MM.1S (cell line): ENCODE data around the gene TRMT61A.

Source experiments
- DNase-seq: peaks from one replicate; pipeline ENCODE4 v3.0.0-alpha.2; 2015
- H2AFZ ChIP-seq: fragments of 300-600 bp; sonication (generic); 2 replicates; pipeline ENCODE4 v1.6.0; 2016; ENCODE audit warnings: antibody characterized with exemption, low read length
- H3F3A ChIP-seq: fragments of 300-600 bp; sonication (generic); 2 replicates; pipeline ENCODE4 v1.6.1; 2016; ENCODE audit warnings: mild to moderate bottlenecking, antibody characterized with exemption, low read length, moderate library complexity, mixed read lengths; ENCODE audit not compliant: insufficient read depth
- H3K27ac ChIP-seq: fragments of 300-600 bp; sonication (generic); 2 replicates; pipeline ENCODE4 v1.5.1; 2016; ENCODE audit warnings: mild to moderate bottlenecking, low read length
- H3K27me3 ChIP-seq: fragments of 300-600 bp; sonication (generic); replicated peaks from 2 replicates; pipeline ENCODE4 v1.6.0; 2016; ENCODE audit warnings: low read length; ENCODE audit not compliant: insufficient read depth
- H3K36me3 ChIP-seq: fragments of 300-600 bp; sonication (generic); replicated peaks from 2 replicates; pipeline ENCODE4 v1.6.1; 2016; ENCODE audit warnings: mild to moderate bottlenecking, low read length, mixed read lengths; ENCODE audit not compliant: insufficient read depth
- H3K4me1 ChIP-seq: fragments of 300-600 bp; sonication (generic); 2 replicates; pipeline ENCODE4 v1.6.1; 2016; ENCODE audit warnings: low read length, mixed read lengths
- H3K4me2 ChIP-seq: fragments of 300-600 bp; sonication (generic); 2 replicates; pipeline ENCODE4 v1.6.0; 2016; ENCODE audit warnings: low read depth, low read length
- H3K4me3 ChIP-seq: fragments of 300-600 bp; sonication (generic); 2 replicates; pipeline ENCODE4 v1.5.1; 2016; ENCODE audit warnings: low read length, mixed read lengths
- H3K79me2 ChIP-seq: fragments of 300-600 bp; sonication (generic); 2 replicates; pipeline ENCODE4 v1.6.1; 2016; ENCODE audit warnings: mixed run types, low read length, mixed read lengths
- H3K9ac ChIP-seq: fragments of 300-600 bp; sonication (generic); 2 replicates; pipeline ENCODE4 v1.6.1; 2016; ENCODE audit warnings: low read length, mixed read lengths
- H3K9me2 ChIP-seq: fragments of 300-600 bp; sonication (generic); replicated peaks from 2 replicates; pipeline ENCODE4 v1.6.1; 2016; ENCODE audit warnings: mild to moderate bottlenecking, low read length, mixed read lengths; ENCODE audit not compliant: insufficient read depth
- H3K9me3 ChIP-seq: fragments of 300-600 bp; sonication (generic); replicated peaks from 2 replicates; pipeline ENCODE4 v1.6.1; 2016; ENCODE audit warnings: mild to moderate bottlenecking, low read length, mixed read lengths; ENCODE audit not compliant: insufficient read depth
- H4K20me1 ChIP-seq: fragments of 300-600 bp; sonication (generic); 2 replicates; pipeline ENCODE4 v1.6.1; 2016; ENCODE audit warnings: mild to moderate bottlenecking, low read length, moderate library complexity, mixed read lengths; ENCODE audit not compliant: insufficient read depth
- CTCF ChIP-seq: fragments of 300-600 bp; sonication (generic); IDR thresholded peaks from 2 replicates; pipeline ENCODE4 v1.5.1; 2016; ENCODE audit warnings: antibody characterized with exemption, low read length, mixed read lengths
- EZH2 ChIP-seq: fragments of 300-600 bp; sonication (generic); optimal IDR thresholded peaks from 2 replicates; pipeline ENCODE3; 2017; ENCODE audit warnings: low read depth, mild to moderate bottlenecking, antibody characterized with exemption, low read length, mixed read lengths
- EZH2phosphoT487 ChIP-seq: fragments of 300-600 bp; sonication (generic); IDR thresholded peaks from 2 replicates; pipeline ENCODE4 v1.6.1; 2018; ENCODE audit warnings: antibody characterized with exemption, low read length

The TRMT61A gene

GRCh38 chr14:103512701-103513611 lies 16.0 kb upstream of the TRMT61A start:
- no peaks in the 10 kb centered on the region for H3K4me1 ChIP-seq
- DNase-seq = no peak
- H3K27me3 ChIP-seq = no peaks in the 10 kb centered on the region
- H2AFZ ChIP-seq = no peak overlapping the region
- no peaks in the 10 kb centered on the region for H3F3A ChIP-seq
- TF ChIP-seq EZH2 (no peak), CTCF (no peak), EZH2phosphoT487 (no peak)
- no peaks in the 10 kb centered on the region for H3K36me3 ChIP-seq
- no peaks in the 10 kb centered on the region for H3K79me2 ChIP-seq
- H3K4me2 ChIP-seq = no peak overlapping the region
- no peak overlapping the region for H3K9ac ChIP-seq
- no peak overlapping the region for H3K4me3 ChIP-seq
- H3K9me3 ChIP-seq = no peaks in the 10 kb centered on the region
- no peaks in the 10 kb centered on the region for H3K9me2 ChIP-seq
- H3K27ac ChIP-seq = no peak overlapping the region
- no peaks in the 10 kb centered on the region for H4K20me1 ChIP-seq

- no peaks in the 10 kb centered on the region for H3K9me3 ChIP-seq
- TF ChIP-seq CTCF (no peak), EZH2 (no peak), EZH2phosphoT487 (no peak)
- H3K27ac ChIP-seq = no peak overlapping the region
- no peaks in the 10 kb centered on the region for H3F3A ChIP-seq
- H3K79me2 ChIP-seq = no peaks in the 10 kb centered on the region
- H3K36me3 ChIP-seq = no peaks in the 10 kb centered on the region
- no peak overlapping the region for H3K9ac ChIP-seq
- H4K20me1 ChIP-seq = no peaks in the 10 kb centered on the region
- H3K4me3 ChIP-seq = no peak overlapping the region
- no peaks in the 10 kb centered on the region for H3K4me1 ChIP-seq
- no peak overlapping the region for H3K4me2 ChIP-seq
- no peak for DNase-seq
- H3K27me3 ChIP-seq = no peaks in the 10 kb centered on the region
- no peak overlapping the region for H2AFZ ChIP-seq
- no peaks in the 10 kb centered on the region for H3K9me2 ChIP-seq
Observed at GRCh38 chr14:103514596-103515421, 14.2 kb upstream of the TRMT61A start.

GRCh38 chr14:103516426-103517173 lies 12.4 kb upstream of the TRMT61A start:
- no peak overlapping the region for H3K9ac ChIP-seq
- no peak overlapping the region for H3K27ac ChIP-seq
- no peak overlapping the region for H3K4me2 ChIP-seq
- H3K79me2 ChIP-seq = no peaks in the 10 kb centered on the region
- TF ChIP-seq CTCF = no peak
- no peak for TF ChIP-seq EZH2
- TF ChIP-seq EZH2phosphoT487 = no peak
- no peaks in the 10 kb centered on the region for H3K36me3 ChIP-seq
- no peak overlapping the region for H3K4me3 ChIP-seq
- H3K4me1 ChIP-seq = no peaks in the 10 kb centered on the region
- no peak for DNase-seq
- H4K20me1 ChIP-seq = no peaks in the 10 kb centered on the region
- H3K9me3 ChIP-seq = no peaks in the 10 kb centered on the region
- no peaks in the 10 kb centered on the region for H3K27me3 ChIP-seq
- H3F3A ChIP-seq = no peaks in the 10 kb centered on the region
- no peak overlapping the region for H2AFZ ChIP-seq
- H3K9me2 ChIP-seq = no peaks in the 10 kb centered on the region
